ENCODE data around the gene CDC14B.
"Not testable (repeated sequence)": the region's sequence is repeated elsewhere in the genome, so short reads cannot be mapped to it uniquely, and the experiment has no call there.

Gene CDC14B

DNA sequence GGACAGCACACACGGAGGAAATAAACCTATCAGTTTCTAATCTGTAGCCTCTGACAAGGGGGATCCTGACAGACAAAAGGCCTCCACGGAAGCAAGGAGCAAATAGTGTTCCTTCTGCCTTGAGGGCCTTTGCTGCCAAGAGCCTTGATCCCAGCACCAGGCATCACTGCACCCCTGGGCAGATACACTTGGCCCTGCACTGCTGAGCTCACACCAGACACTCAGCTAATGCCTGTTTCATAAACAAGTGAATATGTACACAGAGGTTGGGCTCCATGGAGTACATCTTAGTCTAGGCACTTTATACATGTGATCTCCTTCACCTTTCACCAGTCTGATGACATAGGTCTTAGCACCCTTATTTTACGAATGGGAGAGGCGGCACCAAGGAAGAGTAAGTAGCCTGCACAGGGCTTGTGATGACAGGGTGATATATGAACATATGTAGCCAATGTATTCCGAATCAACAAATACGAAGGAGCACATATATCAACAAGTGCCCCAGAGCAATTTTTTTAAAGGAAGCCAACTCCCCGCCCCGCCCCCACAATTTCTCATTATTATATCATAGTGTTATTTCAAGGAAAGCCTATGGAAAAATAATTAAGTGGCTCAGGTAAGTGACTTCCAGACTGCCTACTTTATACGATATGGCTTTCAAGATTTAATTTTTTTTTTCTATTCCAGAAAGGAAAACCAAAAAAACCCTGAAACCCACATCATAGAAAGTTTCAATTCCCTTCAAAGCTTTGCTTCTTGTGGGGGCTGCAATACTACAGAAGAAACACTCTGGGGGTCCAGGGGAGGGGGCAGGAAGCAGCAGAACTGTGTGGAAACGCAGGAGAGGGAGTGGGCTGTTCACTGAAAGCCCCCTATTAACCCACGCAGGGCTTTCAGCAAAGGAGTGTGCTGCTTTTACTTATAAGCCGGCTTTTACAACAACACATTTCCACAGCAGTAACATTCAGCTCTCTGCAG lies 32.0 kb downstream of the CDC14B start:
- DNase-seq (ENCODE audit: low spot score) = no peak

DNA sequence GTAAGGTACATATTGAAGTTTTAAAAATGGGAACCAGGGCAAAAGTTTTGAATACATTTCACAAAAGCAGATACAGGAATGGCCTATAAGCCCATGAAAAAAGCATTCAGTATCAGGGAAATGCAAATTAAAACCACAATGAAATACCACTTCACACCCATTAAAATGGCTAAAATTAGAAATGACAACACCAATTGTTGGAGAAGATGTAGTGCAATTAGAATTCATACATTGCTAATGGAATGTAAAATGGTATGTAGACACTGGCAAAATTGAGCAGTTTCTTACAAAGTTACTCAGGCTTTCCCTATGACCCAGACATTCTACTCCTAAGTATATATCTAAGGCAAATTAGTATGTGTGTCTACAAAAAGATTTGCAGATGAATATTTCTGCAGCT lies 34.2 kb downstream of the CDC14B start:
- DNase-seq (ENCODE audit: low spot score) = no peak

DNA sequence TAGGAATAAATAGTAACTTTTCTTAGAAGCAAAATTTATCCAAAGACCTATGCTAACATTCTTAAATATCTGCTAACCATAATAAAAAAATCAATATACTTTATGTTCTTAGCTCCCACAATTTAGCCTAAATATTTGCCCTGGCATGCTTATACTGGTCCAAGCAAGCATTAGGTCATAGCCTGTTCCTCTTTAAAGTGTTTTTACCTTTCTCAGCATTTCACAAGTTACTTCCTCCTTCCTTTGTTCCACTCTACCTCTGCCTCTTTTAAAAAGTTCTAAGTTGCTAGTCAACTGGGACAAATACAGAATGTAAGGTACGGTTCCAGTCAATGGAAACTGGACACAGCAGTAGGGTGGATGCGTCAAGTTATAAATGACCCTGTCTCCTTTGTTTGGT lies 37.4 kb downstream of the CDC14B start:
- not testable (repeated sequence) for DNase-seq (ENCODE audit: low spot score)

DNA sequence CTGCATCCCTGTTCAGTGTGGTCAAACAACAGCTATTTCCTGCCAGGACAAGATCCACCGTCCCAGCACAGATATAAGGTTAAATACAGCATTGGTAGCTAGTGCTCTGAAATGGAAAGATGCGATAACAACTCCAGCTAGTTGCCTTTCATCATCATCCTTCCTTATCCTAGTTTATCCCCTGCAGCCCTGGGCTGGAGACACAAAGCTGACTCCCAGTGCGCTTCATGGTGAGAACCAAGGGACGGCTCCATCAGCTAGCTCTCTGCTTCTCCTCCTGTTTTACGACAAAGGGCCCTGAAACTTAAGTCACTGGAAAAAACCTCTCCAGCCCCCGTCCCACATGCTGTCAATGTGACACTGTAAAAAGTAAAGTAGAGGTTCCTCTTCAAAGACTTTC lies 37.9 kb downstream of the CDC14B start:
- no peak for DNase-seq (ENCODE audit: low spot score)

GRCh38 chr9:96581301-96581700 lies 38.3 kb downstream of the CDC14B start:
- DNase-seq (ENCODE audit: low spot score) = no peak

GRCh38 chr9:96574931-96575351 lies 44.7 kb downstream of the CDC14B start:
- DNase-seq (ENCODE audit: low spot score) = no peak

DNA sequence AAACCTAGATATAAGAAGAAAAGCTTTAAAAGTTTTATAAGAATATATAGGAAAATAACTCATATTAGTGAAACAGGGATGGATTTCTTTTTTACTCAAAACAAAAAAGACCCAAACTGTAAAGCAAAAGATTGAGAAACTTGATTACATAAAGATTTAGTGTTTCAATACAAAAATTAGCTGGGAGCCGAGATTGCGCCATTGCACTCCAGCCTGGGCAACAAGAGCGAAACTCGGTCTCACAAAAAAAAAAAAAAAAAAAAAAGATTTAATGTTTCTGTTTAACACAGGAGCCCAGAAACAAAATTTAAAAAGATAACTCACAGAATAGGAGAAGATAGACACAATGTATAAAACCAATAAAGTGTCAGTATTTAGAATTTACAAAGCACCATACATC lies 45.2 kb downstream of the CDC14B start:
- DNase-seq (ENCODE audit: low spot score) = no peak

- no peak for DNase-seq (ENCODE audit: low spot score)
Measured at GRCh38 chr9:96567203-96567700, 52.4 kb downstream of the CDC14B start.

DNA sequence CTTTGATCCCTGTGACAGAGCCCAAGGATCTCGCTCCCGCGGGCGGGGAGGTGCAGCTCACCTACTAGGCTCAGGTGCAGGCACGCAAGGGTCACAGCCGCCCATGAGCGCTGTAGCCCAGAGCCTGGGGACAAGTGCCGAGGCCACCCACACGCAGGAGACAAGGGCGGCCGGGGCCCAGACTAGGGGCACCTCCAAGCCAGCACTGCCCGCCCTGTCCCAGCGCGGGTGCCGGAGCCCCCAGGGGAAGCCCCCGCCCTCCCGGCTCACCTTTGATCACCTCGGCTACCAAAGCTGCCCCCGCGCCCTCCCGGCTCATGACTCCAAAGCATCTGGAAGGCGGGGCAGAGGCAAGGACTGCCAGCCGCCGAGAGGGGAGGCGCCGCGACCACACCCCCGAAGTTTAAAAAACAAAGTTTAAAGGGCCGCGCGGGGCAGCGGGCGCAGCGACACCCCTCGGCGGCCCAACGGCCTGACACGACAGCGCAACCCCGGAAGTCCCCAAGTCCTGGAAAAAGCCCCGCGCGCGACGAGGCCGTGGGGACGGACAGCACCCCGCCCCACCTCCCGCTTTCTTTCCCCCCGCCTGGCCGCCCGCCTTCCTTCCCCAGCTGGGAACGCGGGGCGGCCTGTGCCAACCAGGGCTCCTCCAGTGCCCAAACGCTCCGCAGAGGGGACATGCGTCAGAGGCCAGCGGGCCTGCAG lies 53.0 kb downstream of the CDC14B start:
- DNase-seq (ENCODE audit: low spot score) = peak; percentile 96

DNA sequence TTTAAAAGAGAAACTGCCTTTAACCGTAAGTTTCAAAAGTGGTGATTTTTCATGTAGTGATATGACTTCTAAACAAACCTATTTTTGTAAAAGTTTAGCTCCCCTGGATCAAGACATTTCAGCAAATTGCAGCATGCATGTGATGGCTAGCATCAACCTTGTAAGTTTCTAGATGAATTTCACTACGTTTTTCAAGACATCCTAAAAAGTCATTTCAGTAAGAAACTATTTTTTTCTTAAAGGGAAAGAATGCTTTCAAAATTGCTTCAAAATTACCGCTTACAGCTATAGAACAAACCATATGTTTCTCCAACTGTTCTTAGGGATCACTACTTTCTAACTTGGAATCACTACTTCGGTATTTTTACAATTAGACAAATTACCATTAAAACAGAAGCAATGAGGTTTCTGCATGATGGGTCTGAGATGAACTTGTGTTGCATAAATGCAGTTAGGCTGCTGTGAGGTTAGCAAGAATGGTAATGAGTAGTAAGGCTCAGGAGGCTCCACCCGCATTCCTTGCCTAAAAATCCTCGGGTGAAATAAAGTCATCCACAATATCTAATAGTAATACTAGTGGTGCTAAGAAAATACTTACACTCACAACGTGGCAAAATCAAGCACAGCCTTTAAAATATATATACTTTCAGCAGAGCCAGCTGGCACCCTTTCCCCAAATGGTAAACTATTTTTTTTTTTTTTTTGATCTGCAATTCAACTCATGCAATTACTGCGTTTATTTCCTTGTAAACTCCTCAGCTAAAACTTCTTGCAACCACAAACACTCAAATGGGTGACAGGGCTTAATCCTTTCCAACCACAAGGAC lies 53.8 kb downstream of the CDC14B start:
- DNase-seq (ENCODE audit: low spot score) = no peak

GRCh38 chr9:96564217-96564616 lies 55.4 kb downstream of the CDC14B start:
- no peak for DNase-seq (ENCODE audit: low spot score)

GRCh38 chr9:96559339-96559943 lies 60.2 kb downstream of the CDC14B start:
- no peak for DNase-seq (ENCODE audit: low spot score)

GRCh38 chr9:96557921-96558320 lies 61.7 kb downstream of the CDC14B start:
- no peak for DNase-seq (ENCODE audit: low spot score)

DNA sequence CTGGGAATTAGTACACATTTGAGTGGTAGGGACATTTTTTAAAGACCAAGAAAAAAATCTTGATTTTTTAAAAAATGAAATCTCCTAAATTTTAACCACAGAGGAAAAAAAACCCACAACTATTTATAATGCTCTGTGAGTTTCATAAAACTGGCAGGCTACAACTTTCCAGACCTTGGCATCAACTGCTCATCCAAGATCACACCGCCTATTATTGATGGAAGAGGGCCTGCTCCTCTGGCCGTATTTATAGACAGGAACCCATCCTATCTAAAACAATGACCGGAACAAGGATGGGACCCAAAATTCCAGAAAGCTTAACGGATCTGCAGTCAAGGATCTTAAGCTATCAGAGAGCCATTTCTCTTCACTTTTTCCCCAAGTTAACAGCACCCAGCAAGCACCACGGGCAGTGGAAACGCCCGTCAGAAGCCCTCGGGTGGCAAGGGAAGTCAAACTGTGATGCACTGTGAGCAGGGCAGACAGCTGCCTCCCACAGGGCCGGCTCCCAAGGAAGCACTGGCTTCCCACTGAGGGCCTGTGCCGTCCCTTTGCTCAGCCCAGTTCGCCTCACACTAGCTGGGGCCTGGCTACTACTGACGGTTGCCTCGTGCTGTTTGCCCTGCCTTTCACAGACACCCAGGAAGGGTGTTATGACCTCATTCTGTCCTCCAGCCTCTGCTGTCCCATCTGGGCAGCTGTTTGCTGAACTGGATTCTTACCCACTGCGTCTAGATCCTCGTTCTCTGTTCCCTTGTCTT lies 62.8 kb downstream of the CDC14B start:
- no peak for DNase-seq (ENCODE audit: low spot score)

DNA sequence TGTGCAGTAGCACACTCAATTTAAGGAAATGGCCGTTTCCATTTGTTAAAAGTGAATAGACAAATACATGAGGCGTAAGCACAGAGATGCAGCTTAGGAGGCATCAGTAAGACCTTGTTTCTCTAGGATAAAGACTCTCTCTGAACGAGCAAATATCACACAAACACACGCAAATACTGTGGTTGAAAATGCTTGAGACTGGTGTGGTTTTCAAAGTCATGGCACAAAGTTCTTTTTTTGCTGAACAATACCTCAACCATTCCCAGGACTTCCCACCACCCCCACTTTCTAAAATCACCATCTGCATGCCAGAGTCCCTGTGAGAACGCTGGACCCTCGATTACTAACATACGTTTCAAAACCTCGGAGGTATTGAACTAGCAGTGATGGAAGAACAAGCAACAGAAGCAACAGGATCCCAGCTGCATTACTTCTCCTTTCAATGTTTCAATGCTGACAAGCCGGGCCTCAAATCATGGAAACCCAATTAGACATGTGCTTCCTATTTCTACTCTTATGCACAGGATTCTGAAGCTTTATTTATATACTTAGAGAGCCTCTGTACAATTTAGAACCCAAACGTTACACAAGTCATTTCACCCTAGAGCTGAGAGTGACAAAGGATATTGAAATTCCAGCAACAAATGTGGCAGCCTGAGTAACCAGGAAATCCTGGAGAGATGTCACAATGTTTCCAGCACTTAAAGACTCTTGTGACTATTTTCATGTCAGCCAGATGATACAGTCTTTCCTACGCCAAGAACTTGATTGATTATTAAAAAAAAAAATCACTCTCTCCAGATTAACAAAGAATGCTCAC lies 63.9 kb downstream of the CDC14B start:
- DNase-seq (ENCODE audit: low spot score) = no peak

GRCh38 chr9:96554801-96555566 lies 64.7 kb downstream of the CDC14B start:
- DNase-seq (ENCODE audit: low spot score) = no peak

GRCh38 chr9:96554326-96554725 lies 65.3 kb downstream of the CDC14B start:
- DNase-seq (ENCODE audit: low spot score) = no peak

- peak; percentile 76 for DNase-seq (ENCODE audit: low spot score)
Measured at GRCh38 chr9:96553070-96553469, 66.6 kb downstream of the CDC14B start.

DNA sequence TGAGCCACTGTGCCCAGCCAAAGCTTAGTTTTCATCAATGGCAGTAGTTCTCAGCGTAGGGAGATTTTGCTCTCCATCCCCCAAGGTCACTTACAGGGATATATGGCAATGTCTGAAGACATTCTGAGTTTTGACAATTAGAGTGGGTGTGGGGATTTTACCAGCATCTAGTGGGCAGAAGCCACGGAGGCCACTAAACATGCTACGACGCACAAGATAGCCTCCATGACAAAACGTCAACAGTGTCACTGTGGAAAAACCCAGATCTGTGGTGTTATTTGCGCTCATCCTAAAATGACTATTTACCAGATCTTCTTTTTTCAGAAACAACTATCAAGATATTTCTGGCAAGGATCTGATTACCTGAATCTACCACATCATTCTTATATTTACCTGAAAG lies 68.2 kb downstream of the CDC14B start:
- DNase-seq (ENCODE audit: low spot score) = no peak

All from LoVo (cell line).